GM23338 (cell line): ENCODE measurements around the gene STIM2. TPM values are rescaled to one million over a fixed set of nuclear protein-coding genes. Genes with fewer than 3 reads are reported as not detected.

ENCODE experiments used
- ATAC-seq: fragments of 200-7000 bp; cut with Tn5 transposase; 3 replicates; pipeline ENCODE4 v1.9.1; 2020
- DNase-seq: peaks from one replicate; pipeline ENCODE4 v3.0.0-alpha.2; 2015; ENCODE audit warnings: low spot score
- H2AFZ ChIP-seq: fragments of 200-600 bp; sonication (generic); 2 replicates; pipeline ENCODE4 v1.8.0; 2016; ENCODE audit warnings: antibody characterized with exemption, mild to moderate bottlenecking, moderate library complexity
- H3F3A ChIP-seq: fragments of 200-600 bp; sonication (generic); replicated peaks from 2 replicates; pipeline ENCODE4 v1.8.0; 2017; ENCODE audit warnings: antibody characterized with exemption, mixed run types, low read depth
- H3K27ac ChIP-seq: fragments of 200-600 bp; sonication (generic); 2 replicates; pipeline ENCODE4 v1.6.1; 2016; ENCODE audit warnings: low read depth
- H3K27me3 ChIP-seq: fragments of 200-600 bp; sonication (generic); 2 replicates; pipeline ENCODE4 v1.8.0; 2016; ENCODE audit warnings: mild to moderate bottlenecking, mixed run types, moderate library complexity; ENCODE audit not compliant: insufficient read depth
- H3K36me3 ChIP-seq: fragments of 200-600 bp; sonication (generic); 2 replicates; pipeline ENCODE4 v1.8.0; 2016; ENCODE audit warnings: mild to moderate bottlenecking; ENCODE audit not compliant: insufficient read depth
- H3K4me1 ChIP-seq: fragments of 200-600 bp; sonication (generic); 2 replicates; pipeline ENCODE4 v1.8.0; 2016; ENCODE audit warnings: mild to moderate bottlenecking, moderate library complexity; ENCODE audit not compliant: insufficient read depth
- H3K4me2 ChIP-seq: fragments of 200-600 bp; sonication (generic); 2 replicates; pipeline ENCODE4 v1.7.1; 2017; ENCODE audit warnings: mixed run types
- H3K4me3 ChIP-seq: fragments of 200-600 bp; sonication (generic); 2 replicates; pipeline ENCODE4 v1.6.1; 2016; ENCODE audit warnings: mixed run types
- H3K79me2 ChIP-seq: fragments of 200-600 bp; sonication (generic); replicated peaks from 2 replicates; pipeline ENCODE4 v1.8.0; 2017; ENCODE audit warnings: mild to moderate bottlenecking; ENCODE audit not compliant: insufficient read depth
- H3K9me2 ChIP-seq: fragments of 200-600 bp; sonication (generic); 2 replicates; pipeline ENCODE4 v1.8.0; 2017; ENCODE audit not compliant: insufficient read depth
- H4K20me1 ChIP-seq: fragments of 200-600 bp; sonication (generic); replicated peaks from 2 replicates; pipeline ENCODE4 v1.8.0; 2017; ENCODE audit warnings: mild to moderate bottlenecking; ENCODE audit not compliant: insufficient read depth
- H3K27ac Mint-ChIP-seq: 2 replicates; pipeline ENCODE4 v1.8.0; 2020; ENCODE audit warnings: inconsistent platforms, mild to moderate bottlenecking, moderate library complexity, mixed read lengths
- H3K27me3 Mint-ChIP-seq: 3 replicates; pipeline ENCODE4 v1.8.0; 2022; ENCODE audit warnings: low read depth, mild to moderate bottlenecking, moderate library complexity, mixed read lengths, inconsistent platforms; ENCODE audit not compliant: insufficient read depth, poor library complexity
- H3K36me3 Mint-ChIP-seq: 3 replicates; pipeline ENCODE4 v1.8.0; 2021; ENCODE audit warnings: low read depth, mild to moderate bottlenecking, inconsistent platforms, moderate library complexity, mixed read lengths
- H3K4me1 Mint-ChIP-seq: 3 replicates; pipeline ENCODE4 v1.8.0; 2020; ENCODE audit warnings: mild to moderate bottlenecking, inconsistent platforms, mixed read lengths
- H3K4me3 Mint-ChIP-seq: 3 replicates; pipeline ENCODE4 v1.8.0; 2021; ENCODE audit warnings: moderate library complexity, mild to moderate bottlenecking, inconsistent platforms, mixed read lengths
- H3K9me3 Mint-ChIP-seq: 3 replicates; pipeline ENCODE4 v1.8.0; 2020; ENCODE audit warnings: moderate library complexity, mild to moderate bottlenecking, inconsistent platforms, mixed read lengths
- CREB1 ChIP-seq: fragments of 250-450 bp; sonication (Bioruptor Pico); IDR thresholded peaks from 2 replicates; pipeline ENCODE4 v1.5.0; 2020; ENCODE audit warnings: low read depth, mild to moderate bottlenecking, moderate library complexity
- EZH2phosphoT487 ChIP-seq: fragments of 200-600 bp; sonication (generic); IDR thresholded peaks from one replicate; pipeline ENCODE4 v1.8.1; 2018; ENCODE audit warnings: antibody characterized with exemption; ENCODE audit not compliant: unreplicated experiment
- NANOG ChIP-seq: IDR thresholded peaks from 2 replicates; pipeline ENCODE4 v1.6.1; 2016; ENCODE audit warnings: antibody characterized with exemption, borderline replicate concordance
- STAT1 ChIP-seq: IDR thresholded peaks from one replicate; pipeline ENCODE4 v1.6.1; 2016; ENCODE audit warnings: antibody characterized with exemption; ENCODE audit not compliant: unreplicated experiment
- ZNF114 ChIP-seq: fragments of 250-450 bp; sonication (Bioruptor Pico); IDR thresholded peaks from 2 replicates; pipeline ENCODE4 v1.5.0; 2020; ENCODE audit warnings: mild to moderate bottlenecking, moderate library complexity
- ZNF331 ChIP-seq: fragments of 250-450 bp; sonication (Bioruptor Pico); IDR thresholded peaks from 2 replicates; pipeline ENCODE4 v1.5.0; 2020; ENCODE audit warnings: low read depth, mild to moderate bottlenecking, moderate library complexity
- ZNF462 ChIP-seq: fragments of 250-450 bp; sonication (Bioruptor Pico); IDR thresholded peaks from 2 replicates; pipeline ENCODE4 v1.5.0; 2020; ENCODE audit warnings: mild to moderate bottlenecking, moderate library complexity
- polyA plus RNA-seq: library from polyadenylated mRNA; unstranded; fragments of >200 nt; fragmentation: Nextera tagmentation; extraction: Ambion mirVana; gene quantifications from 2 replicates; pipeline ENCODE4 v1.2.1, GENCODE V29; 2016
- total RNA-seq: library from RNA; depleted of rRNA; stranded (reverse); fragments of >200 nt; shearing (Covaris generic); gene quantifications from 2 replicates; pipeline ENCODE4 v1.2.3, GENCODE V29; 2014

STIM2 gene
- total and polyA plus RNA-seq, 2 experiments from 2014 or later, result 13.1 to 17.8 TPM

GRCh38 chr4:26993539-26993938 lies 132.9 kb downstream of the STIM2 start (continued):
- TF ChIP-seq ZNF462 (CRISPR knock-in tag) (no peak), ZNF331 (CRISPR knock-in tag) (no peak), EZH2phosphoT487 (no peak), NANOG (no peak), CREB1 (no peak), STAT1 (no peak)

GRCh38 chr4:26993967-26994366 lies 133.3 kb downstream of the STIM2 start:
- H3K27ac Mint-ChIP-seq, result no peak overlapping the region
- no peaks in the 10 kb centered on the region for H3K27me3 Mint-ChIP-seq
- TF ChIP-seq ZNF462 (CRISPR knock-in tag) (no peak), ZNF331 (CRISPR knock-in tag) (no peak), ZNF114 (CRISPR knock-in tag) (no peak), NANOG (no peak), EZH2phosphoT487 (no peak)

More at GRCh38 chr4:26993967-26994366, 133.3 kb downstream of the STIM2 start:
- Histone ChIP-seq H3F3A (no peaks in the 10 kb centered on the region), H3K27ac (no peak overlapping the region), H3K27me3 (no peaks in the 10 kb centered on the region), H3K79me2 (no peaks in the 10 kb centered on the region), H3K36me3 (no peaks in the 10 kb centered on the region), H3K9me2 (0 out of 2 replicates have a peak, but pooled peaks cover 6% of the 10 kb centered on the region), H2AFZ (no peak overlapping the region), H3K4me2 (no peak overlapping the region), H3K4me1 (peaks cover 13% of the 10 kb centered on the region), H3K4me3 (no peak overlapping the region), H4K20me1 (no peaks in the 10 kb centered on the region)
- Mint-ChIP-seq H3K4me3 (no peak overlapping the region), H3K36me3 (0 out of 3 replicates have a peak, but pooled peaks cover 4% of the 10 kb centered on the region), H3K4me1 (no peaks in the 10 kb centered on the region; the same call in none of the 3 replicates), H3K9me3 (peaks cover 4% of the 10 kb centered on the region; the same call in 2 of the 3 replicates)
- ATAC-seq (no peak), DNase-seq (no peak)
